ENCODE measurements around the gene PYURF.
A peak's percentile ranks its signal among the peaks of the same experiment; 100 is the strongest.

The PYURF gene, protein sequence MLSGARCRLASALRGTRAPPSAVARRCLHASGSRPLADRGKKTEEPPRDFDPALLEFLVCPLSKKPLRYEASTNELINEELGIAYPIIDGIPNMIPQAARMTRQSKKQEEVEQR

DNA sequence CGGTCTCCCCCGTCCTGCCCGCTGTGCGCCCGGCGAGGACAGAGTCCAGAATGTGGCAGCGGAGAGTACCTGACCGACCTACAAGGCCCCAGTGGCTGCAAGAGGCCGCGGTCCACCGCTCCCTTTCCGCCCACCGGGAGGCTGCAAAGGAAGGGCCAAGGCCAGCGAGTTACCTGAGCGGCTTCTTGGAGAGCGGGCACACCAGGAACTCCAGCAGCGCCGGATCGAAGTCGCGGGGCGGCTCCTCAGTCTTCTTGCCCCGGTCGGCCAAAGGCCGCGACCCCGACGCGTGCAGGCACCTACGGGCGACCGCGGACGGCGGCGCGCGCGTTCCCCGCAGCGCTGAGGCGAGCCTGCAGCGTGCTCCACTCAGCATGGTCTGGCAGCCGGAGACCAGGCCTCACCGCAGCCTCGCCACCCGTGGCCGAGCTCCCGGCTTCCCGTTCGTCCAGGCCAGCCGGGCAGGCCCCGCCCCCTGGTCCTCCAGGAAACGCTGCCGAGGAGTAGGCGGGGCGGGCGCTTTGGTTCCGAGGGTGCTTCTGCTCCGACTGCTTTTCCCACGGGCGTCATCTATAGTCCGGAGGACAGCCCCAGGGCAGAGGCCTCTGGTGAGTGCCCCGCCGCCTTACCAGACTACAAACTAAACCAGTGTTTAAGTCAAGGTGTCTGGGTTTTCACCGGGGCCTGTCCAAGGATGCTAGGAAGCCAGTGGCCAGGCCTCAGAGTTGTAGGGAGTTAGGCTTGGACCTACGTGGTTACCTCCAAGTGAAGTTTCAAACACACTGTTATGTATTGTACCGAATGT is at the start of gene PYURF:
TSS of gene PYURF (minus strand) at position 452 of the 805 bp plus-strand sequence. CDS start at position 376, 76 bp downstream.
- peak; percentile 81 for DNase-seq

DNA sequence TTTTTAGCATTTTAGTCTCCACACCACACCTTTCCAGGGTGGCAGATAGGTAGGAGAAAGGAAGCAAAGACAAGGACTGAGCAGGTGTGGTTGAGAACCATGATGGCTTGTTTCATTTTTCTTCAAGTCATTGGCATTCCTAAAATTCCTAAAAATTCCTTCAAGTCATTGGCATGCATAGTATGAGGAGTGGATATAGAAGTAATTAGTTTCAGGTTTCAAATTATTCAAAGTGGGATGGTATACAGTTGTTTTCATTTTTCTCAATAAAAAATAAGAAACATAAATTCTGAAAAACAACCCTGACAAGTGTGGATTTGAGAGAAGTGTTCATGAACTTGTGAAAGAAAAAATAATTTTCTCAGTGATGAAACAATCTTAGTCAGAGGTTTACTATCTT is 46.4 kb upstream of the PYURF start:
- no peak for DNase-seq

DNA sequence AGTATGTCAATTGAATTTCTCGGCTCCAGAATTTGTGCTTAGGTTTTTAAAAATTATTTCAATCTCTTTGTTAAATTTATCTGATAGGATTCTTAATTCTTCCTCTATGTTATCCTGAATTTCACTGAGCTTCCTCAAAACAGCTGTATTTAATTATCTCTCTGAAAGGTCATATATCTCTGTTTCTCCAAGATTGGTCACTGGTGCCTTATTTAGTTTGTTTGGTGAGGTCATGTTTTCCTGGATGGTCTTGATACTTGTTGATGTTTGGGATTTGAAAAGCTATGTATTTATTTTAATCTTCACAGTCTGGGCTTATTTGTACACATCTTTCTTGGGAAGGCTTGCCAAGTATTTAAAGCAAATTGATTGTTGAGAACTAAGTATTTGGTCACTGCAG is 44.0 kb upstream of the PYURF start:
- no peak for DNase-seq

DNA sequence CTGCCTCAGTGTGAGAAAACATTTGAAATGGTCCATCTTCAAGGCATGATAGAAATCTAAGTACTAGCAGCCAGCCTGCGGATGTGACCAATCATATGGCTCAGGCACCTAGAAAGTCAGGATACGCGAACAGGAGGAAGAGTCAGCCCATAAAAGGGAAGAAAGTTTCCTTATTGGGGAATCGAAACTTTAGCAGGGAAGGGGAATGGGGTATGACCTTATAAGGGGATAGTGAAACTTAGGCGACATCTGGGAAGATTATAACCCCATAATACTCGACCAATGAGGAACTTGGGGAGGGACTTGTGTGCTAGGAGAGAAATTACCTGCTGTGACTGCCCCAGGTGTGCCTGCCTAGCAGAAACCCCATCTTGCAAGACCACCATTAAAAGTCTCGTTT is 26.2 kb upstream of the PYURF start:
- DNase-seq, result no peak

DNA sequence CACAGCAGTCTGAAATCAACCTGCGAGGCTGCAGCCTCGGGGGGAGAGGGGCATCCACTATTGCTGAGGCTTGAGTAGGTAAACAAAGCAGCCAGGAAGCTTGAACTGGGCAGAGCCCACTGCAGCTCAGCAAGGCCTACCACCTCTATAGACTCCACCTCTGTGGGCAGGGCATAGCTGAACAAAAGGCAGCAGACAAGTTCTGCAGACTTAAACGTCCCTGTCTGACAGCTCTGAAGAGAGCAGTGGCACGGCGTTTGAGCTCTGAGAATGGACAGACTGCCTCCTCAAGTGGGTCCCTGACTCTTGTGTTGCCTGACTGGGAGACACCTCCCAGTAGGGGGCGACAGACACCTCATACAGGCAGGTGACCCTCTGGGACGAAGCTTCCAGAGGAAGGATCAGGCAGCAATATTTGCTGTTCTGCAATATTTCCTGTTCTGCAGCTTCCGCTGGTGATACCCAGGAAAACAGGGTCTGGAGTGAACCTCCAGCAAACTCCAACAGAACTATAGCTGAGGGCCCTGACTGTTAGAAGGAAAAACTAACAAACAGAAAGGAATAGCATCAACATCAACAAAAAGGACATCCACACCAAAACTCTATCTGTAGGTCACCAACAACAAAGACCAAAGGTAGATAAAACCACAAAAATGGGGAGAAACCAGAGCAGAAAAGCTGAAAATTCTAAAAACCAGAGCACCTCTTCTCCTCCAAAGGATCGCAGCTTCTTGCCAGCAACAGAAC is 15.9 kb upstream of the PYURF start:
- DNase-seq, result peak; percentile 67

DNA sequence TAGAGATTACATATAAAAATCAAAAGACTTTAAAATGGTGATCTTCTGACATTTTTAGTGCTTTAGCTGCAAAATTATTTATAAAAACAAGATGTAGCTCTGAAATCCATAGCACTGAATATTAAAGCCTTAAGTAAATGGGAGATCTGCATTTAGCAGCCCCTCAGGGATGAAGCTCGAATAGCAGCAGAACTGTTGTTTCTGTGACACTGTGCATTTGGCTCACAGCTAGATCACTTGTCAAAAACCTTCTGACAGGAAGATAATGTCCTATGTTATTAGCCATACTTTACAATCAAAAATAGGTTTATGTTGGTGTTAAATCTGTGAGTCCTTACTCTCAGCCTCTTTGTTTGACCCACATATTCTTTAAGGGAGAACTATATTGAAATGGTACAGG is 14.1 kb upstream of the PYURF start:
- no peak for DNase-seq

DNA sequence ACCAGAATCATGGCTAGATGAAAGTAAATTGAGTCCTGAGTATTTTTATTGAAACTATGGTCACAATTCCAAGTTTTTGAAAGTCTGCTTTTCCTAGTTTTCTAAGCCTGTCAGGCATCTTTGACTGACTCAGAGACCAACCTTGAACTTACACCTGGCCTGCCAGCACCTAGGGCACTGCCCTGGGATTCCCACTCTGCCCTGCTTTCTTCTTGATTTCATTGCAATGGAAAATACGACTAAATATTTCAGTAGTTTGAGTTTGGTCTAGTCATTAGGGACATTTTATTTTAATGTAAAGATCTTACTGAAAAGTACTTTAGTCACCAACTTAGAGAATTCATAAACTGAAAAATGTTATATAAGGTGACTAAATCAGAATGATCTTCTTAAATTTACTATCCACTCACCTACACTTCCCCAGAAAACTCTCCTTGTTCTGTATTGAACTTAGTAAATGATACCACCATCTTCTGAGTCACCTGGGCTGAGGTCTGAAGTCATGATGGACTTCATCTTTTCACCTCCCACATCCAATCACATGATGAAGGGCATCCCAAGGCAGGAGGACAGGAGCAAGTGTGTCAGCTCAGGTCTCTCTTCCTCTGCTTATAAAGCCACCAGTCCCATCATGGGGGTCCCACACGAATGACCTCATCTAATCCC is 11.6 kb upstream of the PYURF start:
- DNase-seq, result no peak

DNA sequence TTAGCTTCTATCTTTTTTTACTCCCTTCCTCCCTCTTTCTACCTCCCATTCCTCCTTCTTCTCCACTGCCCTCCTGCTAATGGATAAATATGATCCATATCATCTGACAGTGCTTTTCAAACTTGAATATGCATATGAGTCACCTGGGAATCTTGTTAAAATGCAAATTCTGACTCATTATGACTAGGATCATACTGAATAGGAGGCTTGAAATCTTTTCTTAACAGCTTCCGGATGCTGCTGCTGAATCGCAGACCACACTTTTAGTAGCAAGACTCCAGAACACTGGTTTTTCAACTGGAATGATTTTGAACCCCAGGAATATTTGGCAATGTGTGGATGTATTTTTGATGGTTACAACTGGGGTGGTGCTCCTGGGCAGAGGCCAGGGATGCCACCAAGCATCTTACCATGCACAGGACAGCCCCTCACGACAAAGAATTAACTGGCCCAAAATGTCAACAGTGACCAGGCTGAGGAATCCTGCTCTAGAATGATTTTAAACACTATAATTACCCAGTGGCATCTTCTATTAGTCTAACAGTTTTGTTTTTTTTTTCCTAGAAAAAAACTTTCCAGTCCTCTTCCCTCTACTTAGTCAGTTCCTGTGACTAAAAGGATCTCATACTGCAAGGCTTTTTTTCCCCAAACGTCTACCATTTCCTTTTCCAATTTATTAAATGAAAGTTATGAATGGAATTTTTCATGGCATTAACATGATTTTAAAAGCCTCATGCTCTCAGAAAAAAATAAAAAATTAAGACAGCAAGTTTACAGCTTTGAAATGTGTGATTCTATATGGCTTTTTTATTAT is 10.6 kb upstream of the PYURF start:
- DNase-seq, result no peak

DNA sequence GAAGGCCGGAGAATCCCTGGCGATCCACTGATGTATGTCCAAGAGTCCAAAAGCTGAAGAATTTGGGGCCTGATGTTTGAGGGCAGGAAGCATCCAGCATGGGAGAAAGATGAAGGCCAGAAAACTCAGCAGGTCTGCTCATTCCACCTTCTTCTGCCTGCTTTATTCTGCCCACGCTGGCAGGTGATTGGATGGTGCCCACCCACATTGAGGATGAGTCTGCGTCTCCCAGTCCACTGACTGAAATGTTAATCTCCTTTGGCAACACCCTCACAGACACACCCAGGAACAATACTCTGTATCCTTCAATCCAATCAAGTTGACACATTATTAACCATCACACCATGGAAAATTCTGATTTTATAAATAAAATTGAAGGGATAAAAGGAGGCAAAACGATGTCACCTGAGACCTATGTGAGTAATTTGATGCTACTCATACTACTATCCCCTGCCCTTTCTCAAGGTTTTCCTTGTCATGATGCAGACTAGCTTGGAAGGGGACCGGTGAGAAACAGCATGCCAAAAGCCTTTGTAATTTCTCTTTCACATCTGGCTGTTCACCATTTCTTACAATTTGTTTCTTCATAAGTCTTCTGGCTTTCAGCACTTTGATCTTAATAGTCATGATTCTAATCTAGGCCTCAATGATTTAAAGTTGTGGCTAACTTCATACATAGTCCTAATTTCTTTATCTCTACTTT is 9.7 kb upstream of the PYURF start:
- no peak for DNase-seq

DNA sequence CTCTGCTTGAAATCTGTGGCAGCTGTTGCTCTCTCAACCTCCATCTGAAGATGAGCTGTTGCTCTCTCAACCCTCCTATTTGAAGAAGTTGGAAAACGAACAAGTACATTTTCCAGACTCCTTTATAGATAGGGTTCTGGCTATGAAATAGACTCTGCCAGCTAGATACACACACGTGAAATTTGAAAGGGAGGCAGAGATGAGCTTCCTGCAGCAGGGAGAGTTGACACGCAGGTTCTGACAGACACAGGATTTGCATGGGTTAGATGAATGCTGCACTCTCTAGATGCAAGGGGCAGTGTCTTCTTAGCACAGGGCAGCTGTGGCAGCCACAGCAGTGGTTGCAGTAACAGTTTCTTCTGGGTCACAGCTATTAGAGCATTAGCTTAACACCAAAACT is 8.0 kb upstream of the PYURF start:
- DNase-seq, result no peak

DNA sequence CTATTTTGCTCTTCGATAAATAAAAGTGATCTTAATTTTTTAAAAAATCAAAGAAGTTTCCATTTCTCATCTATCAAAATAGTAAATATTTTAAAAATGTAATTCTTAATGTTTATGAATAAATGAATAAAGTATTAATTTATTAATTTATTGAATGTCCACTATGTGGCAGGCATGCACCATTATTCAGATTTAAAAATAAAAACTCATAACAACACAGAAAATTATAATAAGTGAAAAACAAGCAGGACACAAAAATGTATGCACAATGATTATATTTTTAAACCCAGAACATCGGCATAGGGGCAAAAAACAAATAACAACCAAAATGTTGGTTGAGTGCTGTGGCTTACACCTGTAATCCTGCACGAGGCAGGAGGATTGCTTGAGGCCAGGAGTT is 5.3 kb upstream of the PYURF start:
- DNase-seq, result no peak

DNA sequence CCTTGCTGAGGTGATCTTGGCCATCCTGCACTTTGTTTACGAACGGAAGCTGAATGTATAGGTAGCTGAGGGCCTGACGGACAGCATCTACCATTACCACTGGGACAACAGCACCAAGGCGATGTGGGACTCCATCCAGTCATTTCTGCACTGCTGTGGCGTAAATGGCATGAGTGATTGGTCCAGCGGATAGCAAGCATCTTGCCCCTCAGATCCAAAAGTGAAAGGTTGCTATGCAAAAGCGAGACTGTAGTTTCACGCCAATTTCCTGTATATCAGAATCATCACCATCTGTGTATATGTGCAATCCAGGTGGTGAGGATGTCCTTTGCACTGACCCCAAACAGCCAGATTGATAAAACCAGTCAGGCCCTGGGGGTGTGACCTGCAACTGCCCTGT is 4.2 kb upstream of the PYURF start:
- DNase-seq, result no peak

DNA sequence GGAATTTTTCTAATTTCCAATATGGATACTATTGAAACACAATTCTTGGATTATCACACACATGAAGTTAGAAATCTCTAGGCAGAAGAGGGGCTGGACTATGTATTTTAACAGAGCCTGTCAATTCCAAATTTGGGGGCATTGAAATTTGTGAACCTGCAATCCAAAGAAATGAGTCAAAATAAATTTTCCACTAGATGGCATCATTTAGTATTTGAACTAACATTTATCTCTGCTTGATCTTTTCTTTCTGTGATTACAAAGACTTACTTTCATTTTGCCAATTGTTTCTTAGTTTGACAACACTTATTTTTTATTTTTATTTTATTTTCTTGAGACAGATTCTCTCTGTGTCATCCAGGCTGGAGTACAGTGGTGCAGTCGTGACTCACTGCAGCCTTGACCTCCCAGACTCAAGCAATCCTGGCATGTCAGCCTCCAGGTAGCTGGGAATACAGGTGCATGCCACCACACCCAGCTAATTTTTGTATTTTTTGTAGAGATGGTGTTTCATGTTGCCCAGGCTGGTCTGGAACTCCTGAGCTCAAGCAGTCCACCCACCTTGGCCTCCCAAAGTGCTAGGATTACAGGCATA is 2.7 kb upstream of the PYURF start:
- no peak for DNase-seq

DNA sequence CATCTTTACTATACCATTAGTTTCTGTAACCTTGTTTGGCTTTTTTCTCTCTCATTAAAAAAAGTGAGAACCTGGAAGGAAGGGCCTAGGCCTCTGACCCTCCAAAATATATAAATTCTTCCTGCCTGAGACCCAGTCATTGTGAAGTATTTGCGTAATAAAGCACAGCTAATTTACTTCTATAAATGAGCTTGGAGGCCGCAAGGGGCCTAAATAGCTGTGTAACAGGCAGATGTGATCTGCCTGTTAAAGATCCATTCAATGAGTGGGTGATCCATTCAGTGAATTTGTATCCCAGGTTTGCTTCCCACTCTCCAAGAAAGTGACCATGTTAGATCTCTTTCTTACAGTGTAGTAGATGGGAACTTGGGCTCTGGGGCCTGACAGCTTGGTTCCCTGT is 595 bp upstream of the PYURF start:
- DNase-seq, result no peak

DNA sequence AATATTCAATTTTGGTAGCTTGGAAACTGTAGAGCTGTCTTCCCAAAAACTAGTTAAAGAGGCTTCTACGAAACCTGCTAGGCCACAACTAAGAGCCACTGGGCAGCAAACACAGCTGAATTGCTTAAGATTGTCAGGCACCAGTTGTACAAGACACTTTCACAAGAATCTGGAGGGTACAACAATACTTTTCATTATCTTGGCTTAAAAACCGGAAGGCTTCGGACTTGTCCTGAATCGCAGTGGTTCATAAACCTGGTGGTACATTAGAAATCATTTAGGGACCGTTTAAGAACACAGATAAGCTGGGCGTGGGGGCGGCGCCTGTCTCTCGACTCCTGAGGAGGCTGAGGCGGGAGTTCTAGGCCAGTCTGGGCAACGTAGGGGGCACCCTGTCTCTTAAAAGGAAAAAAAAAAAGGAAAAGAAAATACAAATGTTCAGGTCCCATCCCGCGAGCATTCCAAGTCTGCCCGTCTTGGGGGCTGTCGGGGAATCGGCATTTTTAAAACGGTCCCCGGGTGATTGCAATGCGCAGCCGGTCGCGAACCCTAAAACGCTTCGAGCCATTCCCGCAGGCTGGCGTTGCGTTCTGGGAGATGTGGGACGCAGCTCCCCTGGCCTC is 763 bp downstream of the PYURF start:
- DNase-seq, result no peak

DNA sequence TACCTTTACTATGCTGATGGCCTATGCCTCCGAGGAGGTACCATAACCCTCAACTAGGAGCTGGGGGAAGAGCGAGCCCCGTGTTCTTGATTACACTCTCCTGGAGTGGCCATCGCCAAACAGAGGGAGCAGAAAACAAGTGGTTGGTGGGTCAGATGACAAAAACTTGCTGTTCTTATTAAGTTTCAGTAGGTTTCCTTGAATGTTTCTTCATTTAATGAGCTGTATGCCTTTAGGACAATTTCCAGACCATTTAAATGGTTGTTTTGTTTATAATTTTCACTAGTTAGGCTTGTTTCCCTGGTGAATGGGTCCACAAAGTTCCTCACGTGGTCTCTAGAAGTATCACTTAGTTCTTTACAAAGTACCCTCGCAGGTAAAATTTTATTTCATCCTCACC is 4.7 kb downstream of the PYURF start:
- DNase-seq, result no peak

DNA sequence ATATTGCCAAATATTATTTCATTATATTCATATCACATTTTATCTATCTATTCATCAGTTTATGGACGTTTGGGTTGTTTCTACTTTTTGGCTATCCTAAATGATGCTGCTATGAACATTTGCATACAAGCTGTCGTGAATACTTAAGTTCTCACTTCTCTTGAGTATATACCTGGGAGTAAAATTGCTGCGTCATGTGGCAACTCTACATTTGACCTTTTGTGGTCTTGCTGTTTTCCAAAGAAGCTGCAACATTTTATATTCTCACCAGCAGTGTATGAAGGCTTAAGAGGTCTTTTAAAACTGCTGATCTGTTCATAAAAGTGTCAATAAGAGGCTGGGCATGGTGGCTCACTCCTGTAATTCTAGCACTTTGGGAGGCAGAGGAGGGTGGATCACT is 5.8 kb downstream of the PYURF start:
- DNase-seq, result no peak

DNA sequence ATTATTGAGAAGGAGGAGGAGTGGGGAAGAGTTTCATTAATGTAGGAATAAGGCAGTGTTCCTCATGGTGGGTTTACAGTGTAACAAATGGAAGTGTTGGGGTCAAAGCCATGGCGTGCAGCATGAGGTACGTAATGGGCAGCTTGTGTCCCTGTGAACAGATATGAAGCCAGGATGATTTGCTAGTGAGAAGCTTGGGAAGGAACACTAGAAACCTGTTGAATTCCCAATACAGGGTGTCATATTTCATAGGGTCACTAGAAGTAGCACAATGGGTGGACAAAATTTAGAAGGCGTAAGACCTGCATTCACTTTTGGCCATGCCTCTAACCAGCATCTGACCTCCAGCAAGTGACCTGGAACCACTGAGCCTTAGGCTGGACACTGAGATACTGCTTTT is 6.8 kb downstream of the PYURF start:
- DNase-seq, result no peak

DNA sequence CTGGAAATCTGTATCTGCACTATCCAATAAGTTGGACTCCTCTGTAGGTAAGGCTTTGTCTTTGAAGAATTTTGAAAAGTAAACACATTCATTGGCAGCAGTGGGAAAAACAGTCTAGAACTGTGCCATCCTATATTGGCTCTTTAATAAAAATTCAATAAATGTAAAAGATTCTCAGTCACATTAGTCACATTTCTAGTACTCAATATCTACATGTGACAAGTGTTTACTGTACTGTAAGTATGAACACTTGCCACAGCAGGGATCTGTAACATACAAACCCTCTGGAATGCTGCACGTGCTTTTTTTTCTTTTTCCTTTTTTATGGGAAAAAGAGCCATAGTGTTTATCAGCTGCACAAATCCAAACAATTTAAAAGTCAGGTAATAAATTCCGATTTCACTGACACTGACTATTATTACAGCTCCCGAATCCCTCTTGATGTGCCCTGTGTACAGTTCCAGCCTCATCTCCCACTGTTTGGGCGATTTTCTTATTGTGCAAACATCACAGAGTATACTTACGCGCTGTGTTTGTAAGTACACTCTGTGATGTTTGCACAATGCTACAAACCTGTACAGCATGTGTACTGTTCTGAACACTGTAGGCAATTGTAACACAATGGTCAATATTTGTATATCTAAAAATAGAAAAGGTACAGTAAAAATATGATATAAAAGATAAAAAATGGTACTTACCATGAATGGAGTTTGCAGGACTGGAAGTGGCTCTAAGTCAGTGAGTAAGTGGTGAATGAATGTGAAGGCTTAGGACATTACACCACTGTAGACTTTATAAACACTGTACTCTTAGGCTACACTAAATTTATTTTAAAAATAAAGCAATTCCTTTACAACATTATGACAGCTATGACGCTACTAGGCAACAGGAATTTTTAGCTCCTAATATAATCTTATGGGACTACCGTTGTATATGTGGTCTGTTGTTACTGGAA is 8.7 kb downstream of the PYURF start:
- DNase-seq, result no peak

DNA sequence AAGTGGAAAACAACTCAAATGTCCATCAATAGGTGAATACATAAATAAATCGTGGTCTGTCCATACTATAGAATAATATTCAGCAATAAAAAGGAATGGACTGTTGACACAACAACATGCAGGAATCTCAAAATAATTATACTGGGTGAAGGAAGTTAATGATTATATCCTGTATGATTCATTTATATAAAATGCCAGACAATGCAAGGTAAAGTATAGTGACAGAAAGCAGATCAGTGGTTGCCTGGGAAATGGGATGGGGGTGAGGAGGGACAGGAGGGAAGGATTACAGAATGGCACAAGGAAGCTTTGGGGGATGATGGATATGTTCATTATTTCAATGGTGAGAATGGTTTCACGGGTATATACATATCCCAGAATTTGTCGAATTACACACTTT is 12.3 kb downstream of the PYURF start:
- no peak for DNase-seq
